Transverse colon (tissue), 4 donors: Measurements from ENCODE around the gene FAT4.
A peak's percentile ranks its signal among the peaks of the same experiment; 100 is the strongest.

Source experiments
- CTCF ChIP-seq, 5 experiments: fragments of 200-600 bp in 3 of 5; fragments of 450-650 bp in 2 of 5; sonication (generic) in 3 of 5; IDR thresholded peaks; 1 replicate in 2 of 5; 2 replicates in 3 of 5; pipeline ENCODE4 v1.5.1; 2016 to 2017; ENCODE audit warnings: antibody characterized with exemption in 5 of 5, inconsistent platforms in 3 of 5, mild to moderate bottlenecking in 2 of 5, moderate library complexity in 1 of 5
- EP300 ChIP-seq: sonication (generic); formaldehyde crosslinking; IDR thresholded peaks from one replicate; pipeline ENCODE4 v1.6.1; 2017; ENCODE audit warnings: antibody characterized with exemption, low read depth
- POLR2A ChIP-seq: fragments of 450-650 bp; IDR thresholded peaks from one replicate; pipeline ENCODE4 v1.6.1; 2016; ENCODE audit warnings: antibody characterized with exemption, mild to moderate bottlenecking, moderate library complexity
- POLR2AphosphoS5 ChIP-seq, 3 donors: sonication (generic); formaldehyde crosslinking; IDR thresholded peaks; one replicate each; pipeline ENCODE4 v1.6.1; 2016; ENCODE audit warnings: antibody characterized with exemption in 3 of 3

- peak; percentile 24 to 52 (median 47) for TF ChIP-seq CTCF (IDR thresholded peaks at IDR 0.05)
- no peak for TF ChIP-seq POLR2A
- no peak for TF ChIP-seq EP300
- TF ChIP-seq POLR2AphosphoS5 (IDR thresholded peaks at IDR 0.05) = no peak
Observed at GRCh38 chr4:125283707-125284279, 31.0 kb upstream of the FAT4 start.
